Endothelial cell of umbilical vein (primary cell): ENCODE results near the gene NRCAM. TPM values are rescaled to one million over a fixed set of nuclear protein-coding genes. Genes with fewer than 3 reads are reported as not detected.

Source experiments
- BruUV-seq: library from RNA; stranded (reverse); fragments of 400-500 nt; replicated peaks from 2 replicates; lab custom pipeline; 2021; lab: Mats Ljungman, UMichigan
- CTCF ChIA-PET: fragments of 300-600, 350-600 bp; sonication (Branson Sonifier 250); formaldehyde crosslinking; loops from one replicate; lab custom pipeline; 2021; ENCODE audit warnings: antibody characterized with exemption, inconsistent platforms; lab: Charles Lee
- POLR2A ChIA-PET: fragments of 300-600, 350-600 bp; sonication (Branson Sonifier 250); formaldehyde crosslinking; loops from one replicate; lab custom pipeline; 2021; ENCODE audit warnings: antibody characterized with exemption, inconsistent platforms; lab: Charles Lee
- DNase-seq: peaks from one replicate; pipeline ENCODE4 v3.0.0-alpha.2; 2011; ENCODE audit warnings: low read depth, low spot score
- FAIRE-seq: peaks from 2 replicates; lab custom pipeline; 2011; peaks lifted over from hg19 to GRCh38; lab: Jason Lieb, UNC
- H2AFZ ChIP-seq: 2 replicates; pipeline ENCODE4 v1.6.0; 2012; ENCODE audit warnings: low read depth, low read length, control low read depth, inconsistent platforms
- H3K27ac ChIP-seq: 2 replicates; pipeline ENCODE4 v1.5.1; 2011; ENCODE audit warnings: low read depth, mild to moderate bottlenecking, control low read depth, low read length, moderate library complexity; ENCODE audit not compliant: insufficient read depth
- H3K27me3 ChIP-seq, 2 experiments: 2 replicates each; pipeline versions ENCODE4 v1.6.0 to v1.6.1; 2011; ENCODE audit warnings: low read length in 2 of 2, mixed read lengths in 1 of 2; ENCODE audit not compliant: control insufficient read depth in 2 of 2, insufficient read depth in 2 of 2
- H3K36me3 ChIP-seq, 2 experiments: 2 replicates in 1 of 2; 3 replicates in 1 of 2; pipeline ENCODE4 v1.5.1; 2011; ENCODE audit warnings: low read length in 2 of 2, mild to moderate bottlenecking in 1 of 2, moderate library complexity in 1 of 2; ENCODE audit not compliant: control insufficient read depth in 2 of 2, insufficient read depth in 2 of 2; ENCODE audit errors: extremely low read depth in 1 of 2
- H3K4me1 ChIP-seq: 3 replicates; pipeline ENCODE4 v1.5.1; 2011; ENCODE audit warnings: mild to moderate bottlenecking, low read length; ENCODE audit not compliant: control insufficient read depth, insufficient read depth; ENCODE audit errors: extremely low read depth
- H3K4me2 ChIP-seq: 2 replicates; pipeline ENCODE4 v1.6.1; 2011; ENCODE audit warnings: low read length, control low read depth, mixed read lengths; ENCODE audit not compliant: insufficient read depth
- H3K4me3 ChIP-seq, 3 experiments: fragments of 200-600 bp in 1 of 3; sonication (generic), shearing (Covaris generic) in 1 of 3; replicated peaks in 1 of 3; 2 replicates each; pipeline ENCODE4 v1.5.1; 2011 to 2016; ENCODE audit warnings: control low read depth in 3 of 3, low read length in 3 of 3, mild to moderate bottlenecking in 2 of 3, inconsistent platforms in 1 of 3, low read depth in 1 of 3, moderate library complexity in 1 of 3; ENCODE audit not compliant: insufficient read depth in 1 of 3
- H3K79me2 ChIP-seq: 2 replicates; pipeline ENCODE4 v1.6.0; 2012; ENCODE audit warnings: low read length, inconsistent platforms; ENCODE audit not compliant: control insufficient read depth, insufficient read depth
- H3K9ac ChIP-seq: replicated peaks from 2 replicates; pipeline ENCODE3; 2011; ENCODE audit warnings: low read length, control low read depth; ENCODE audit not compliant: insufficient read depth; ENCODE audit errors: extremely low read depth
- H3K9me1 ChIP-seq: replicated peaks from 3 replicates; pipeline ENCODE4 v1.6.0; 2011; ENCODE audit warnings: mild to moderate bottlenecking, low read length; ENCODE audit not compliant: control insufficient read depth, insufficient read depth; ENCODE audit errors: extremely low read depth
- H3K9me3 ChIP-seq: replicated peaks from 2 replicates; pipeline ENCODE4 v1.5.1; 2012; ENCODE audit warnings: low read length, inconsistent platforms; ENCODE audit not compliant: control insufficient read depth, insufficient read depth
- H4K20me1 ChIP-seq: replicated peaks from 2 replicates; pipeline ENCODE3; 2011; ENCODE audit warnings: mild to moderate bottlenecking, low read length; ENCODE audit not compliant: control insufficient read depth, insufficient read depth; ENCODE audit errors: extremely low read depth
- EZH2 ChIP-seq: IDR thresholded peaks from 2 replicates; pipeline ENCODE4 v1.6.1; 2012; ENCODE audit warnings: borderline replicate concordance, low read depth, mild to moderate bottlenecking, moderate library complexity, low read length, inconsistent platforms; ENCODE audit not compliant: severe bottlenecking
- FOS ChIP-seq: IDR thresholded peaks from 2 replicates; pipeline ENCODE4 v1.6.1; 2011; ENCODE audit warnings: mild to moderate bottlenecking, low read length, moderate library complexity, borderline replicate concordance; ENCODE audit not compliant: insufficient read depth
- GATA2 ChIP-seq: IDR thresholded peaks from 2 replicates; pipeline ENCODE4 v1.7.0; 2011; ENCODE audit warnings: low read depth, mild to moderate bottlenecking, moderate library complexity, mixed read lengths, low read length; ENCODE audit not compliant: insufficient read length, insufficient read depth
- JUN ChIP-seq: IDR thresholded peaks from 2 replicates; pipeline ENCODE4 v1.6.1; 2011; ENCODE audit warnings: borderline replicate concordance, low read depth; ENCODE audit not compliant: insufficient read length, insufficient read depth
- MYC ChIP-seq: IDR thresholded peaks from one replicate; pipeline ENCODE4 v1.6.1; 2011; ENCODE audit warnings: mild to moderate bottlenecking, low read depth, low read length
- POLR2A ChIP-seq: IDR thresholded peaks from 2 replicates; pipeline ENCODE4 v1.6.1; 2012; ENCODE audit warnings: low read depth, mild to moderate bottlenecking, control low read depth, low read length
- POLR2AphosphoS5 ChIP-seq: IDR thresholded peaks from 2 replicates; pipeline ENCODE4 v1.6.1; 2012; ENCODE audit warnings: low read depth, mild to moderate bottlenecking, control low read depth, low read length, moderate library complexity; ENCODE audit not compliant: insufficient read depth
- dilution Hi-C: fragments of 300-500 bp; cut with MboI; formaldehyde crosslinking; loops from one replicate; pipeline ENCODE4 v1.15.0; 2019; ENCODE audit warnings: low sequenced_read_pairs; ENCODE audit not compliant: extremely low pct_ligation_motif_present
- intact Hi-C: fragments of 100-400 bp; cut with micrococcal nuclease; formaldehyde crosslinking; loops from one replicate; pipeline ENCODE4 v1.10.0; 2022
- polyA plus RNA-seq, 4 experiments: library from polyadenylated mRNA; depleted of rRNA in 3 of 4; stranded (reverse) in 3 of 4; unstranded in 1 of 4; fragments of >200 nt; gene quantifications; 2 replicates each; pipeline versions ENCODE4 v1.2.1 to v1.2.3, GENCODE V29; 2011 to 2012; ENCODE audit warnings: missing spikeins in 1 of 4
- total RNA-seq: library from RNA; stranded (reverse); gene quantifications from 2 replicates; pipeline ENCODE4 v1.2.3, GENCODE V29; 2021
- TF ChIP-seq, protein P1 (sequence below): IDR thresholded peaks from 2 replicates; pipeline ENCODE4 v1.6.1; 2011; ENCODE audit not compliant: insufficient read depth, insufficient read length
- TF ChIP-seq, protein P2 (sequence below), 2 donors: IDR thresholded peaks; 1 replicate in 1 of 2; 2 replicates in 1 of 2; pipeline ENCODE4 v1.5.1; 2011; ENCODE audit warnings: low read length in 2 of 2, mild to moderate bottlenecking in 2 of 2, moderate library complexity in 2 of 2, control low read depth in 1 of 2, inconsistent platforms in 1 of 2, low read depth in 1 of 2; ENCODE audit not compliant: insufficient read depth in 1 of 2; ENCODE audit errors: extremely low read depth in 1 of 2

Gene NRCAM
- total and polyA plus RNA-seq, 2 donors (not counting 3 experiments of a cell fraction or from before 2014, with no cell fraction given) = 26.0 to 47.6 TPM

DNA sequence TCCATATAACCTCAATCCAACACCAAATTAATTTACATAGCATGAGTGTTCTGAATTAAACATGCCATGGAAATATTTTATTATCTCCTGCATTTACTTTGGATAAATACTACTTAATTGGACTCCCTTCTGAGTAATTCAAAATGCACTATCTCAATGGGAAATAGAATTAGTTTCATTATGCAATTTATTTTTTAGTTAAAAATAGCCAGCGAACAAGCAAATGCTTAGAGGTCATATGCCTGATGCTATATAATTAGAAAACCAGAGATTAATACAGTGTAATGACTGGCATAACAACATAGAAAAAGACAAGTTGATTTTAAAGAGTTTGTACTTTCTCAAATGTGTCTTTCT lies 165.1 kb downstream of the NRCAM start:
- Histone ChIP-seq H3K9me3 (no peaks in the 10 kb centered on the region), H4K20me1 (no peaks in the 10 kb centered on the region), H3K79me2 (peaks cover 29% of the 10 kb centered on the region), H3K4me3 (no peak overlapping the region), H3K36me3 (no peaks in the 10 kb centered on the region), H3K4me2 (no peak overlapping the region), H3K27me3 (no peaks in the 10 kb centered on the region), H3K9me1 (no peaks in the 10 kb centered on the region), H3K27ac (no peak overlapping the region), H3K9ac (no peak overlapping the region), H2AFZ (no peak overlapping the region), H3K4me1 (peaks cover 48% of the 10 kb centered on the region)
- no TSS peak for BruUV-seq
- ChIA-PET CTCF (interaction anchor here (0.5 to 2.1 kb wide), 2 partner anchors 10 to 55 kb away, joined by 3 to 8 read pairs; no protein-coding TSS in a partner anchor), POLR2A (no interaction called here)
- DNase-seq (no peak), FAIRE-seq (no peak)
- intact Hi-C loops = loop anchor here (5.0 to 10.0 kb wide), 2 partner anchors 69 to 276 kb away; no protein-coding TSS in a partner anchor
- no peak for TF ChIP-seq EZH2
- no peak for TF ChIP-seq MYC
- no peak for TF ChIP-seq POLR2AphosphoS5
- TF ChIP-seq GATA2 = no peak
- TF ChIP-seq, protein P1, sequence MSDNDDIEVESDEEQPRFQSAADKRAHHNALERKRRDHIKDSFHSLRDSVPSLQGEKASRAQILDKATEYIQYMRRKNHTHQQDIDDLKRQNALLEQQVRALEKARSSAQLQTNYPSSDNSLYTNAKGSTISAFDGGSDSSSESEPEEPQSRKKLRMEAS = no peak
- TF ChIP-seq, protein P2, sequence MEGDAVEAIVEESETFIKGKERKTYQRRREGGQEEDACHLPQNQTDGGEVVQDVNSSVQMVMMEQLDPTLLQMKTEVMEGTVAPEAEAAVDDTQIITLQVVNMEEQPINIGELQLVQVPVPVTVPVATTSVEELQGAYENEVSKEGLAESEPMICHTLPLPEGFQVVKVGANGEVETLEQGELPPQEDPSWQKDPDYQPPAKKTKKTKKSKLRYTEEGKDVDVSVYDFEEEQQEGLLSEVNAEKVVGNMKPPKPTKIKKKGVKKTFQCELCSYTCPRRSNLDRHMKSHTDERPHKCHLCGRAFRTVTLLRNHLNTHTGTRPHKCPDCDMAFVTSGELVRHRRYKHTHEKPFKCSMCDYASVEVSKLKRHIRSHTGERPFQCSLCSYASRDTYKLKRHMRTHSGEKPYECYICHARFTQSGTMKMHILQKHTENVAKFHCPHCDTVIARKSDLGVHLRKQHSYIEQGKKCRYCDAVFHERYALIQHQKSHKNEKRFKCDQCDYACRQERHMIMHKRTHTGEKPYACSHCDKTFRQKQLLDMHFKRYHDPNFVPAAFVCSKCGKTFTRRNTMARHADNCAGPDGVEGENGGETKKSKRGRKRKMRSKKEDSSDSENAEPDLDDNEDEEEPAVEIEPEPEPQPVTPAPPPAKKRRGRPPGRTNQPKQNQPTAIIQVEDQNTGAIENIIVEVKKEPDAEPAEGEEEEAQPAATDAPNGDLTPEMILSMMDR (IDR thresholded peaks at IDR 0.05; ENCODE audit: extremely low read depth in 1 of 2, insufficient read depth in 1 of 2, low read depth in 1 of 2, low read length in 2 of 2) = no peak
- TF ChIP-seq FOS = no peak
- no peak for TF ChIP-seq JUN
- TF ChIP-seq POLR2A = no peak
- dilution Hi-C loops = no loop called here
